NCI-H187 (cell line): ENCODE measurements around the gene INHBE.
"Not testable (repeated sequence)": the region's sequence is repeated elsewhere in the genome, so short reads cannot be mapped to it uniquely, and the experiment has no call there.

Experiments used
- DNase-seq, 2 experiments: peaks; one replicate each; lab custom pipeline; 2025; lab: John Stamatoyannopoulos, UW

Gene INHBE

GRCh38 chr12:57476162-57476992, 21.3 kb downstream of the INHBE start:
- DNase-seq = no peak

- no peak for DNase-seq
Measured at GRCh38 chr12:57476993-57477709, 22.0 kb downstream of the INHBE start.

- no peak for DNase-seq
Measured at GRCh38 chr12:57477710-57478681, 22.9 kb downstream of the INHBE start.

- no peak for DNase-seq
Measured at GRCh38 chr12:57479043-57479375, 23.9 kb downstream of the INHBE start.

GRCh38 chr12:57479376-57480115, 24.4 kb downstream of the INHBE start, which contains the start of gene ARHGAP9:
ARHGAP9 (minus strand) TSS chr12:57479866; CDS start chr12:57479406, 460 bp downstream.
- no peak for DNase-seq

GRCh38 chr12:57481671-57482070, 26.6 kb downstream of the INHBE start:
- no peak for DNase-seq

GRCh38 chr12:57483466-57483865, 28.4 kb downstream of the INHBE start:
- DNase-seq = no peak

- DNase-seq = no peak
Measured at GRCh38 chr12:57485695-57486094, 30.6 kb downstream of the INHBE start.

- no peak for DNase-seq
Measured at GRCh38 chr12:57487055-57487596, 32.0 kb downstream of the INHBE start.

- peak; percentile 88 to 96 for DNase-seq
Measured at GRCh38 chr12:57487597-57488401, 32.7 kb downstream of the INHBE start, which contains the start of gene MARS1. MARS1 (plus strand) TSS chr12:57488068; CDS start chr12:57488091, 23 bp downstream.

GRCh38 chr12:57488402-57489156, 33.5 kb downstream of the INHBE start:
- no peak for DNase-seq

- no peak for DNase-seq
Measured at GRCh38 chr12:57489157-57489641, 34.1 kb downstream of the INHBE start.

- no peak for DNase-seq
Measured at GRCh38 chr12:57490126-57490525, 35.0 kb downstream of the INHBE start.

- no peak for DNase-seq
Measured at GRCh38 chr12:57491393-57492280, 36.5 kb downstream of the INHBE start.

GRCh38 chr12:57495051-57495701, 40.1 kb downstream of the INHBE start:
- not testable (repeated sequence) for DNase-seq

GRCh38 chr12:57496822-57497221, 41.7 kb downstream of the INHBE start:
- DNase-seq = peak; percentile 35 to 51
